GM12872 (cell line): Measurements from ENCODE around the gene SLC4A4.

Experiments
- CTCF ChIP-seq: IDR thresholded peaks from 3 replicates; pipeline ENCODE4 v1.5.1; 2011; ENCODE audit warnings: low read depth, mild to moderate bottlenecking, low read length, moderate library complexity; ENCODE audit not compliant: insufficient read depth

SLC4A4 gene

DNA sequence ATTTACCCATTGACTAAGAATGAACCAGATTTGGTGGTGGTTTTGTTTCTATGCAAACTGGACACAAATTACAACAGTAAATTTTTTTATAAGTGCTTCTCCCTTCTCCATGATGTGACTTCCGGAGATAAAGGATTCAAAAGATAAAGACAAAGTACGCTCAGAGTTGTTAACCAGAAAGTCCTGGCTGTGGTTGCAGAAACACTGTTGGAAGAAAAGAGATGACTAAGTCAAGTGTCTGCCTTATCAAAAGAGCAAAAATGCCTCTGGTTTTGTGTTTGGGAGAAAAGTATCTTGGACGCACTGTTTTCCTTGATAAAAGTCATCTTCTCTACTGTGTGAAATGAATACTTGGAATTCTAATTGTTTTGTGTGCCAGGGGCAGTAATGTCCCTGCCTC, 231.7 kb downstream of the SLC4A4 start:
- no peak for TF ChIP-seq CTCF

DNA sequence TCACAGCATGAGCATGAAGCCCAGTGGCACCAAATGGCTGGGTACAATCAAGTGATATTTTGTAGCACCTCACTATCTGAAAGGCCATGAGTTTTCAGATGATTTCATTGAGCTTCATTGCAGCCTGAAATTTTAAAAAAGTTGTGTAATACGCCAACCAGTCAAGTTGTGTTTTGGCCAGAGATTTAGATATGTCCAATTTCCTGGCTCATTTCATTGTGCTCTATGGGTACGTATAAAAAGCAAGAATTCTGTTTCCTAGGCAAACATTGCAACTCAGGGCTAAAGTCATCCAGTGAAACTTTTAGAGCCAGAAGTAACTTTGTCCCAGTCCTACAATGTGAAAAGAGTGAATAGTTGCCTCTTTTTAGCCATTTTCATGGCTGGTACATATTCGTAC, 232.5 kb downstream of the SLC4A4 start:
- TF ChIP-seq CTCF = no peak

DNA sequence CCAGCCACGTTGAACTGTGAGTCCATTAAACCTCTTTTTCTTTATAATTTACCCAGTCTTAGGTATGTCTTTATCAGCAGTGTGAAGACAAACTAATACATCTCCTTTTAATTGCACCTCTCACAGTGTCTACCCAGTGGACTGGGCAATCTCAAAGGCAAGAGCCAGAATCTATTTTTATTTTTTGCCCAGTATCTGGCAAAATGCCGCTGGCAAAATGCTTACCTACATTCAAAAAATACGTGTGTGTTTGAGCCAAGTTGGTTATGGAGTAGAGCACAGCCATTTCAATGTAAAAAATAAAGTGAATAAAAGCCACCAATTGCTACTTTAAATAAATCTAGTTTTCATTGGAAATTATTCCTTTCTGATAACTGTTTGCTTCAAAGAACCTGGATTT, 245.2 kb downstream of the SLC4A4 start:
- TF ChIP-seq CTCF = no peak

DNA sequence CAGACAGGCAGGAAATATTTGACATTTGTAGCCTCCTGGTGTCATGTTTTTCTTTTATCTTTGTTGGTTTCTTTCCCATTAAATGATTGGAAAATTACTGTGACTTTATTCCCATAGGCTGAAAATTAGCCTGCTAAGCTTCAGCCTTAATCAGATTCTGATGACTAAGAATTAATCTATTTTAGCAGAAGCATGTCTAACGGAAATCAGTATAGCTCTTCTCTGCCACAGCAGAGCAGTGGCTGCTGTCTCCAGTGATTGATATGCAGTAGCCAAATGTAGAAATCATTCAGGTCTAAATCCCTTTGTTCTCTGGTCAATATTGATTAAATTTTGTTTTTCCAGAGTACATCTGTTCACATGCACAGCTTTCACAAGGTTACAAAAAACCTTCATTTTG, 245.8 kb downstream of the SLC4A4 start:
- no peak for TF ChIP-seq CTCF

DNA sequence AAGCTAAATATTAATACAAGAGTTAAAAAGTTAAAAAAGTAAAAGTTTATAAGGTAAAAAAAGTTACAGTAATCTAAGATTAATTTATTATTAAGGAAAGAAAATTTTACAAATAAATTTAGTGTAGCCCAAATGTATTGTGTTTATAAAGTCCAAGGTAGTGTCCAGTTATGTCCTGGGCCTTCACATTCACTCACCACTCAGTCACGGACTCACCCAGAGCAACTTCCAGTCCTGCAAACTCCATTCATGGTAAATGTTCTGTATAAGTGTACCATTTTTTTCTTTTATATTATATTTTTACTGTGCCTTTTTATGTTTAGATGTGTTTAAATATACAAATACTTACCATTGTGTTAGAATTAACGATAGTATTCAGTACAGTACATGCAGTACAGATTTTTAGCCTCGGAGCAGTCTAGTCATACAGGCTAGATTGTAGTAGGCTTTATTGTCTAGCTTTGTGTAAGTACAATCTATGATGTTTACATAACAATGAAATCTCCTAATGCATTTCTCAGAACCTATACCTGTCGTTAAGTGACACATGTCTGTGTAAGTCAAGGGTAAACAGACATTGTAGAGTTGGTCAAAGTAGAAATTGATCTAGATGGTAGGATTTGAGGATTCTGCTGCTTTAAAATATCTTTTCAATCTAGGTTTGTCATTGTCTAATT, 247.4 kb downstream of the SLC4A4 start:
- no peak for TF ChIP-seq CTCF

GRCh38 chr4:71587995-71588394, 249.2 kb downstream of the SLC4A4 start:
- TF ChIP-seq CTCF = no peak

DNA sequence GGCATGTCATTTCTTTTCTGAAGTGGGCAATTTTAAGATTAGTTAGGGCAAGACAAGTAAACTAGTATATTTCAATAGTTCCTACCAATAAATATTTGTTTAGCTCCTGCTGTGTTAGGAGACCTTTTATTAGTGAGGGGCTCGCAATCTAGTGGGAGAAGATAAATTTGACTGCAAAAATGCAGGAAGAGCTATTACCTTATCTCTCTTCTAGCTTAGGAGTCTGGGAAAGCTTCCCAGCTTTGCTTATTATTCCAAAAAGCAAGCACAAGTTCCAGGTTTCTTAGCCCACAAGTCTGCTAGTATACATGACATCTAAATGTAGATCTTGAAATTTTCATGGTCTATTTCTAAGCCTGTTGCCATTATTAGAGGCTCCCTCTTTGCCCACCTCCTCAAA, 254.0 kb downstream of the SLC4A4 start:
- TF ChIP-seq CTCF = no peak
